ENCODE results near the gene WDR48. TPM values are rescaled to one million over a fixed set of nuclear protein-coding genes. Genes with fewer than 3 reads are reported as not detected.
A peak's percentile ranks its signal among the peaks of the same experiment; 100 is the strongest.

Gene WDR48
- total RNA-seq, 1 experiment from 2014 or later: 10.1 TPM

DNA sequence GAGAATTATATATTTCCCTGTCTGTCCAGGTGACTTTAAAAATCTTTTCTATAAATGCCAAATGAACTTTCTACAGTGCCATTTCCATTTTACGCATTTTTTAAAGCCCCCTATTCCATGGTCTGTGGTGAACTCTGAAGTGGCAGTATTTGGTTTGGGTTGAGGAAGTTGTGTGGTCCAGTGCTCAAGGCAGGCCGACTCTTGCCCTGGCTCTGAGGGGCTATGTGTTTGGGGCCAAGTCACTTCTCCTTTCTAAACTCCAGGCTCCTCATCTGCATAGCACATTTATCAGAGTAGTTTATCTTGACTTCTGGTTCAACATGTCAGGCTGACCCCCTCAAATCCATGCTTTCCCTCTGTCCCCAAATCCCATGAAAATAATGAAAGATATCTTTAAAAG, 69.8 kb downstream of the WDR48 start:
- DNase-seq (ENCODE audit: low spot score): no peak

- DNase-seq (ENCODE audit: low spot score): no peak
Observed at GRCh38 chr3:39122813-39123212, 71.0 kb downstream of the WDR48 start.

DNA sequence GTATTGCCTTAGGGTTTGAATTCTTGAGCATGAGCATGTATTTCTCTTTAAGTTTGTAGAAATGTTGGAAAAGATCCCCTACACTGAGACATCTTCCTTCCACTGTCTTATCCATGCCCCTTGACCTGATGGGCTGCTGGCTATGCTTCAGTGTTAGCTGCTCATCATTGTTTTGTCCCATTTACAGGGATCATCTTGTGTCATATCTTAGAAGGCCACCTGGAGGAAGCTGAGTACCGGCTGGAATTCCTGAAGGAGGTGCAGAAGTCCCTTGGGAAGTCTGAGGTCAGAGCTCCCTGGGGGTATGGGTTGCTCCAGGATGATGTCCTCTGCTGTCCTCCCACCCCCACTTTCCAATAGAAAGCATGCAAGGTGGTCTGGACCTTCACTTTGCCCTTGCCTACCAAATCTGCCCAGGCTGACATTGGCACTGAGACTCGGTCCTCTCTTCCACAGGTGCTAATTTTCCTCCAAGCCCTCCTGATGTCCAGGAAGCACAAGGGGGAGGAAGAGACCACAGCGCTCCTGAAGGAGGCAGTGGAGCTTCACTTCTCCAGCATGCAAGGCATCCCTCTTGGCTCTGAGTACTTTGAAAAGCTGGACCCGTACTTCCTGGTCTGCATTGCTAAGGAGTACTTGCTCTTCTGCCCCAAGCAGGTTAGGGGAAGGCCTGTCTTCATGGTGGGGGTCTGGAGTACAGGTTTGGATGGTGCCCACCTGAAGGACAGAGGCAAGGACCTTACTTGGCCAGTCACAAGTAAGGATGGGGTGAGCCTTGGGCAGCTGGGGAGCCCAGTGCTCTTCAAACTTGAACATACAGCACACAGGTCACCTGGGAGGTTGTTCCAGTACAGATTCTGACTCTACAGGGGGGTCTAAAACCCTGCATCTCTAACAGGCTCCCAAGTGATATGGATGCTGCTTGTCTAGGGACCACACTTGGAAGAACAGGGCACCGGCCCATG, 73.3 kb downstream of the WDR48 start:
- DNase-seq (ENCODE audit: low spot score): peak; percentile 53

DNA sequence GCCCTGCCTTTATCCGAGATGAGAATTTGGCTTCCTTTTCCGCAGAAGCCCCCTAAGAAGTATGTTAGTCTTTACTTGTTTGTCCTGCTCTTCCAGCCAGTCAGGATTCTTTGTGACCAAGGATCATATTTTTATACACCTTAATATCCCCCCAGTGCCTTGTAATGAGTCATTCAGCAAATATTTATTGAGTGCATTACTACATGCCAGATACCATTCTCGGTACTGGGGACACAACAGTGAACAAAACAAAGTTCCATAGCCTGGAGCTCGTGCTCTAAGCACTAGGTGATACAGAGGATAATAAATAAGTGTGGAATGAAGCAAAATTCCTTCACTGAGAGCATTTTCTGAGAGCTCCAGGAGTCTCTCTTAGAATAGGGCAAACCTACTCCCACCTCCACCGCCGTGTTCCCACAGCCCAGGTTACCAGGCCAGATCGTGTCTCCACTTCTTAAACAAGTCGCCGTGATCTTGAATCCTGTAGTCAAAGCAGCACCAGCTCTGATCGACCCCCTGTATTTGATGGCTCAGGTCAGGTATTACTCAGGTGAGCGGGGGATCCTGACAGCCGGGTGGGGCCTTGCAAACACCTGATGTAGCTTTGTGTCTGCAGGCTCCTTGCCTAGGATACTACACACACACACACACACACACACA, 74.2 kb downstream of the WDR48 start:
- DNase-seq (ENCODE audit: low spot score): peak; percentile 57

GRCh38 chr3:39126532-39127071, 74.8 kb downstream of the WDR48 start:
- DNase-seq (ENCODE audit: low spot score): peak; percentile 43

- no peak for DNase-seq (ENCODE audit: low spot score)
Observed at GRCh38 chr3:39127269-39127907, 75.6 kb downstream of the WDR48 start.

DNA sequence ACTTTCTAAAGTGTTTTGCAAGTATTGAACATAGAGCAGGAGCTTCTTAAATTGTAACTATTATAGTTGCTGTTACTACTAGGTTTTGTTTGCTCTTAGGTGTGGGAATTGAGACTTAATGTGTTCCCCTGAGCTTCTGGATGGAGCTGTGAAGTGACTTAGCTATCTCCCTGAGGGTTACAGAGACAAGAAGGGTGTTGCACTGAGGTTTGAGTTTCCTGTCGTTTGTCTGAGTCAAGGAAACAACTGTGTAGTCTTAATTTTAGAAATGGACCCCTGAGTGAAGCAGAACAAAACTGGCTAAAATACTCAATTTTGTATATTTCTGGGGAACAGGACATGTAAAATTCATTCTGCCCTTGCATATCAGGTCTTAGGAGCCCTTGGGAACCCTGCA, 76.1 kb downstream of the WDR48 start:
- DNase-seq (ENCODE audit: low spot score): no peak

DNA sequence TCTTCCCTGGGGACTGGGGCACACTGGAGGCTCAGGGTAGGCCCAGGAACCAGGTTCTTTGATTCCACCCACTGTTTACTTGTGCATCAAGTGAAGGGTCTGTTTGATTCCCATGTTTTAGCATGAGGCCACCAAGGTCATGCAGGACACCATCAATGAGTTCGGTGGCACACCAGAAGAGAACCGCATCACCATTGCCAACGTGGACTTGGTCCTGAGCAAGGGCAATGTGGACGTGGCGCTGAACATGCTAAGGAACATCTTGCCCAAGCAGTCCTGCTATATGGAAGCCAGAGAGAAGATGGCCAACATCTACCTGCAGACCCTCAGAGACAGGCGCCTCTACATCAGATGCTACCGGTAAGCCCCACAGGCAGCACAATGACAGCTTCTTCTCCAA, 77.1 kb downstream of the WDR48 start:
- DNase-seq (ENCODE audit: low spot score): no peak

GRCh38 chr3:39130026-39130425, 78.2 kb downstream of the WDR48 start:
- DNase-seq (ENCODE audit: low spot score): no peak

DNA sequence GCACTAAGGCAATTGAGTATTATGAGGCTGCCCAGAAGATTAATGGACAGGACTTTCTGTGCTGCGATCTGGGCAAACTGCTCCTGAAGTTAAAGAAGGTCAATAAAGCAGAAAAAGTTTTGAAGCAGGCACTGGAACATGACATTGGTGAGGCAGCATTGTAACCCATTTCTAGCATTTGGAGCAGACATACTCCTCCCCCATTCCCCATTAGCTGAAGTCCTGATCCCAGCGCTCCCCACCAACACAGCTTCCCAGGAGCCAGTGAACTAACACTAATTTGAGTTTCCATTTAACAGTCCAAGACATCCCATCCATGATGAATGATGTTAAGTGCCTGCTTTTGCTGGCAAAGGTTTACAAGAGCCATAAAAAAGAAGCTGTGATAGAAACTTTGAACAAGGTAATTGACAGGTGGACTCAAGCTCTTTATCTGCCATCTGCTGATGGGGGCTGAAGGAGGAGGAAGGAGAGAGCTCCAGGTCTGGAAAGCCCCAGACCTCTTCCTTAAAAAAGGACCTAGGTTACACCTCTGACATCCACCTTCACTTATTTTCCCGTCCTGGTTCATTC, 79.0 kb downstream of the WDR48 start:
- DNase-seq (ENCODE audit: low spot score): no peak

- DNase-seq (ENCODE audit: low spot score): no peak
Observed at GRCh38 chr3:39132096-39133092, 80.6 kb downstream of the WDR48 start.

DNA sequence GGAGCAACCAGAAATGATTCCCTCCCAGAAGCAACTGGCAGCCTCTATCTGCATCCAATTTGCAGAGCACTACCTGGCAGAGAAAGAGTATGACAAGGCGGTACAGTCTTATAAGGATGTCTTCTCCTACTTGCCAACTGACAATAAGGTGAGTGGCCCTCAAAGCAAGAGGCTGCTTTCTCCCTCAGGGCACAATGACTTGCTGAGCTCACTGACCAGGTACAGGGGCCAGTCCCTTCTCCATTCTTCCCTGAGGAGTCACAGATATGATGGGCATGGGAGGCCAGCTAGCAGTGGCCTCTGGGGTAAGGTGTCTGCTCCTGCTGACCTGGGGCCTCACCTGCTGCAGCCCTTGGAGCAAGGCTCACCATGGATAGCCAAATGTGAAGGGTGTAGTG, 81.3 kb downstream of the WDR48 start:
- no peak for DNase-seq (ENCODE audit: low spot score)

GRCh38 chr3:39133822-39134221, 82.0 kb downstream of the WDR48 start:
- DNase-seq (ENCODE audit: low spot score): no peak

DNA sequence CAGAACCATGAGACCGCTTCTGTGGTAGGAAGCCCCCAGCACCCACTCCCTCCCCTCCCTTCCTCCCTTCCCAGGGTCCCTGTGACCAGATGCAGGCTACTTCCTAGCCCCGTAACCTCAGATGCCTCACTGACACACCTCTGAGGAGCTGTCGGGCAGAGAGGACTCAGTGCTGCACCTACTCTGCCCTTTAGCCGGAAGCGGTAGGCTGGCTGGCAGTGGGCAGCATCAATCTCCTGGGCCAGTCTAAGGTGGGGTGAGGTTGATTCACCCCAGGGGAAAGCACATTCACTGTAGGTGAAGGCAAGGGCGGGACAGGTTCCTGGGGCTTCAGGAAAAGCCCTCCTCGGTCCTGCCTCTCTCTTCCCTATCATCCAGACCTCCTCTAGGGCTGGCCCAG, 82.5 kb downstream of the WDR48 start:
- DNase-seq (ENCODE audit: low spot score): no peak

GRCh38 chr3:39135170-39135805, 83.5 kb downstream of the WDR48 start:
- DNase-seq (ENCODE audit: low spot score): no peak

DNA sequence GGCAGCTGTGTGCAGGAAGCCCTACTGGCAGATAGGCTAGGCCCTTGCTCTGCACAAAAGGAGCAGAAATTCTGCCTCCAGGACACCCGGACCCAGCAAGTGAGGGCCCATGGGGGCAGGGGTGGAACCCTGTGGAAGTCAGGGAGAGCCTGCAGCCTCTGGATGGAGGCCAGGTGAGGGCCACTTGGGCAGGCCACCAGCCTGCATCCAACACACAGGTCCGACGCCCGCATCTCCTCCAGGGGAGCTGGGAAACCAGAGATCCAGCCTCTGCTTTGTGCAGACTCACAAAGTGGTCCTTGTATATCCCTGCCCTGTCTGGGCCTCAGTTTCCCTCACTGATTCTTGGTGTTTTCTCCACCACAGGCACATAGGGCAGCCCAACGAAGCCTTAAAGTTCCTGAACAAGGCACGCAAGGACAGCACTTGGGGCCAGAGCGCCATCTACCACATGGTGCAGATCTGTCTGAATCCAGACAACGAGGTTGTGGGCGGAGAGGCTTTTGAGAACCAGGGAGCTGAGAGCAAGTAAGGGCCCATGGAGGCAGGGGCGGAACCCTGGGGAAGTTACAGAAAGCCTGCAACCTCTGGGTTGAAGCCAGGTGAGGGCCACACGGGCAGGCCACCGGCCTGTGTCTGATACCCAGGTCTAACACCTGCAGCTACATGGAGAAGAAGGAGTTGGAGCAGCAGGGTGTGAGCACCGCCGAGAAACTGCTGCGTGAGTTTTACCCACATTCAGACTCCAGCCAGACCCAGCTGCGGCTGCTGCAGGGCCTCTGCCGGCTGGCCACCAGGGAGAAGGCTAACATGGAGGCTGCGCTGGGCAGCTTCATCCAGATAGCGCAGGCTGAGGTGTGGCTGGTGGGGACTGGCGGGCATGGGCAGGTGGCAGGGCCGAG, 85.0 kb downstream of the WDR48 start:
- no peak for DNase-seq (ENCODE audit: low spot score)

DNA sequence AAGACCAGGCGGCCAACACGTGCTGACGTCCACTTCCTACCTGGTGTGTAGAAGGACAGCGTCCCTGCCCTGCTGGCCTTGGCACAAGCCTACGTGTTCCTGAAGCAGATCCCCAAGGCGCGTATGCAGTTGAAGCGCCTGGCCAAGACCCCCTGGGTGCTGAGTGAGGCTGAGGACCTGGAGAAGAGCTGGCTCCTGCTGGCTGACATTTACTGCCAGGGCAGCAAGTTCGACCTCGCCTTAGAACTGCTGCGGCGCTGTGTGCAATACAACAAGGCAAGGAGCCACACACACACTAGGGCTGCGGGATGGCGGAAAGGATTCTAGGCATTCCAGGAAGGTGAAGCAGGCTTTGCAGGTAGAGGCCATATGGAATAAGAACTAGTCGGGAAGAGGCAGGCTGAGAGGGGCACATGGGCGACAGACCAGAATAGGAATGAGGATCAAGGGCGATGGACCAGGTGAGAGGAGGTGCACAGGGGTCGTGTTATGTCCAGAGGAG, 85.7 kb downstream of the WDR48 start:
- DNase-seq (ENCODE audit: low spot score): no peak

DNA sequence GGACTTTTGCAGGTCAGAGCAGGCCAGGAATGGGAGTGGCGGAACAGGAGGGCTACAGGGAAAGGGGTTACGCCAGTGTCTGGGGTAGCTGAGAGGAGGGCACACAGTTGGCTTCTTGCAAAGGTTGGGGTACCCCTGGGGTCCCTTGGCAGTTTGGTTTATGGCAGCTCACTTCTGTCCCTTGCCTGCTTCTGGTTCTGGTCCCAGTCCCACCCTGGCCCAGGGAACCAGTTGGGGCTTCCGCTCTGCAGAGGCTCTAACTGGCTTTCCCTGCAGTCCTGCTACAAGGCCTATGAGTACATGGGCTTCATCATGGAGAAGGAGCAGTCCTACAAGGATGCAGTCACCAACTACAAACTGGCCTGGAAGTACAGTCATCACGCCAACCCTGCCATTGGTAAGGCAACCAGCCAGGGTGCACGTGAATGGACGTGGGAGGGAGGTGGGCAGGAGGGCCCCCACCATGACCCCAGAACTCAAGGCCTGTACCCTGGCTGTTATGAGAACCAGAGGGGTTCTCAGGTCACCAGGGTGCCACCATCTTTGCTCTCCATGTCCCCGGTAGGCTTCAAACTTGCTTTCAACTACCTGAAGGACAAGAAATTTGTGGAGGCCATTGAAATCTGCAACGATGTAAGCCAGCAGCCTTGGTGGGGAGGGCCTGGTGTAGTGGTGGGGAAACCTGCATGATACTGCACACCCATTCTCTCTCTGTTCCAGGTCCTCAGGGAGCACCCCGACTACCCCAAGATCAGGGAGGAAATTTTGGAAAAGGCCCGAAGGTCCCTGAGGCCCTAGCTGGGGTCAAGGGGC, 86.4 kb downstream of the WDR48 start:
- no peak for DNase-seq (ENCODE audit: low spot score)

All from HT-29 (cell line).